H9 (cell line): ENCODE measurements around the gene SGMS2. TPM values are rescaled to one million over a fixed set of nuclear protein-coding genes. Genes with fewer than 3 reads are reported as not detected.

Experiments
- DNase-seq: peaks from one replicate; pipeline ENCODE4 v3.0.0-alpha.2; 2017
- H2AFZ ChIP-seq: one replicate; pipeline ENCODE4 v1.6.1; 2013; ENCODE audit warnings: mild to moderate bottlenecking, low read length, control low read depth, moderate library complexity
- H2AK5ac ChIP-seq: 2 replicates; pipeline ENCODE4 v1.6.1; 2013; ENCODE audit warnings: low read length, control low read depth, mixed read lengths; ENCODE audit not compliant: insufficient read length
- H2BK120ac ChIP-seq: one replicate; pipeline ENCODE4 v1.6.1; 2013; ENCODE audit warnings: low read depth, mild to moderate bottlenecking, low read length, control low read depth, inconsistent platforms; ENCODE audit not compliant: poor library complexity, severe bottlenecking
- H2BK12ac ChIP-seq: 2 replicates; pipeline ENCODE4 v1.6.1; 2013; ENCODE audit warnings: low read length, control low read depth, mixed read lengths, low read depth; ENCODE audit not compliant: insufficient read length
- H2BK15ac ChIP-seq: 2 replicates; pipeline ENCODE4 v1.6.1; 2013; ENCODE audit warnings: low read depth, low read length, control low read depth
- H2BK20ac ChIP-seq: one replicate; pipeline ENCODE4 v1.6.1; 2013; ENCODE audit warnings: low read depth, mild to moderate bottlenecking, low read length, control low read depth, inconsistent platforms; ENCODE audit not compliant: poor library complexity, severe bottlenecking
- H2BK5ac ChIP-seq: 2 replicates; pipeline ENCODE4 v1.6.1; 2013; ENCODE audit warnings: low read length, control low read depth, mixed read lengths; ENCODE audit not compliant: insufficient read length
- H3K14ac ChIP-seq: 2 replicates; pipeline ENCODE4 v1.6.1; 2013; ENCODE audit warnings: low read length, control low read depth; ENCODE audit not compliant: insufficient read depth
- H3K18ac ChIP-seq: 2 replicates; pipeline ENCODE4 v1.6.1; 2013; ENCODE audit warnings: low read depth, mild to moderate bottlenecking, mixed read lengths, low read length, control low read depth; ENCODE audit not compliant: insufficient read length
- H3K23ac ChIP-seq: 2 replicates; pipeline ENCODE4 v1.6.1; 2013; ENCODE audit warnings: low read length, control low read depth, mixed read lengths, low read depth; ENCODE audit not compliant: insufficient read length
- H3K23me2 ChIP-seq: 2 replicates; pipeline ENCODE4 v1.6.1; 2013; ENCODE audit warnings: low read depth, mild to moderate bottlenecking, mixed read lengths, low read length, control low read depth; ENCODE audit not compliant: insufficient read length, poor library complexity, severe bottlenecking
- H3K27ac ChIP-seq: 2 replicates; pipeline ENCODE4 v1.5.1; 2013; ENCODE audit warnings: low read length, control low read depth, mixed read lengths, low read depth; ENCODE audit not compliant: insufficient read length
- H3K27me3 ChIP-seq: 2 replicates; pipeline ENCODE4 v1.6.1; 2013; ENCODE audit warnings: low read length, control low read depth, inconsistent platforms; ENCODE audit not compliant: insufficient read depth
- H3K4ac ChIP-seq: 2 replicates; pipeline ENCODE4 v1.6.1; 2013; ENCODE audit warnings: low read depth, mild to moderate bottlenecking, control low read depth, inconsistent platforms, low read length, moderate library complexity
- H3K4me1 ChIP-seq: 2 replicates; pipeline ENCODE4 v1.6.1; 2013; ENCODE audit warnings: low read length, control low read depth, inconsistent platforms; ENCODE audit not compliant: insufficient read depth
- H3K4me2 ChIP-seq: 2 replicates; pipeline ENCODE4 v1.6.1; 2013; ENCODE audit warnings: low read length, control low read depth, mixed read lengths; ENCODE audit not compliant: insufficient read length, insufficient read depth
- H3K56ac ChIP-seq: 2 replicates; pipeline ENCODE4 v1.6.1; 2013; ENCODE audit warnings: low read depth, mild to moderate bottlenecking, mixed read lengths, low read length, control low read depth; ENCODE audit not compliant: insufficient read length
- H3K79me1 ChIP-seq: 2 replicates; pipeline ENCODE4 v1.6.1; 2013; ENCODE audit warnings: low read depth, mild to moderate bottlenecking, moderate library complexity, low read length, control low read depth, inconsistent platforms; ENCODE audit not compliant: insufficient read depth, poor library complexity, severe bottlenecking
- H3K79me2 ChIP-seq: 2 replicates; pipeline ENCODE4 v1.6.1; 2013; ENCODE audit warnings: low read length, control low read depth, inconsistent platforms; ENCODE audit not compliant: insufficient read depth
- H3K9ac ChIP-seq: 2 replicates; pipeline ENCODE4 v1.6.1; 2013; ENCODE audit warnings: low read length, control low read depth, mixed read lengths; ENCODE audit not compliant: insufficient read length; ENCODE audit errors: extremely low read depth
- H3K9me3 ChIP-seq: one replicate; pipeline ENCODE4 v1.6.1; 2013; ENCODE audit warnings: low read depth, low read length, inconsistent platforms; ENCODE audit not compliant: control insufficient read depth
- H3T11ph ChIP-seq: one replicate; pipeline ENCODE4 v1.6.1; 2013; ENCODE audit warnings: mild to moderate bottlenecking, low read length, control low read depth, inconsistent platforms
- H4K20me1 ChIP-seq: one replicate; pipeline ENCODE4 v1.6.1; 2013; ENCODE audit not compliant: control insufficient read depth, insufficient read length, insufficient read depth
- H4K5ac ChIP-seq: 2 replicates; pipeline ENCODE4 v1.6.1; 2013; ENCODE audit warnings: low read depth, mild to moderate bottlenecking, mixed read lengths, low read length, control low read depth; ENCODE audit not compliant: insufficient read length
- H4K8ac ChIP-seq: replicated peaks from 2 replicates; pipeline ENCODE4 v1.6.1; 2013; ENCODE audit warnings: low read length, control low read depth, mixed read lengths, low read depth; ENCODE audit not compliant: insufficient read length
- H4K91ac ChIP-seq: 2 replicates; pipeline ENCODE4 v1.6.1; 2013; ENCODE audit warnings: low read depth, mild to moderate bottlenecking, moderate library complexity, mixed read lengths, low read length, control low read depth; ENCODE audit not compliant: insufficient read length
- H3K27ac Mint-ChIP-seq, 3 experiments: 2 replicates in 2 of 3; 3 replicates in 1 of 3; pipeline ENCODE4 v1.8.0; 2020 to 2021; ENCODE audit warnings: mixed read lengths in 3 of 3, mild to moderate bottlenecking in 1 of 3, moderate library complexity in 1 of 3
- H3K27me3 Mint-ChIP-seq: 2 replicates; pipeline ENCODE4 v1.8.0; 2021; ENCODE audit warnings: low read depth, mild to moderate bottlenecking, moderate library complexity, mixed read lengths
- H3K36me3 Mint-ChIP-seq, 3 experiments: 2 replicates in 2 of 3; 3 replicates in 1 of 3; pipeline ENCODE4 v1.8.0; 2020 to 2021; ENCODE audit warnings: low read depth in 3 of 3, mixed read lengths in 3 of 3; ENCODE audit not compliant: insufficient read depth in 1 of 3
- H3K4me1 Mint-ChIP-seq, 2 experiments: 2 replicates each; pipeline ENCODE4 v1.8.0; 2020; ENCODE audit warnings: mixed read lengths in 2 of 2
- H3K4me3 Mint-ChIP-seq, 2 experiments: 2 replicates in 1 of 2; 3 replicates in 1 of 2; pipeline ENCODE4 v1.8.0; 2020 to 2021; ENCODE audit warnings: mild to moderate bottlenecking in 2 of 2, mixed read lengths in 2 of 2, moderate library complexity in 1 of 2
- H3K9me3 Mint-ChIP-seq, 2 experiments: 2 replicates in 1 of 2; 3 replicates in 1 of 2; pipeline ENCODE4 v1.8.0; 2020; ENCODE audit warnings: mild to moderate bottlenecking in 2 of 2, mixed read lengths in 2 of 2, moderate library complexity in 1 of 2
- WGBS: extraction: QIAGEN DNeasy Blood & Tissue Kit; methylation state at CpG from one replicate; pipeline ENCODE4 v1.1.7; 2013; ENCODE audit warnings: missing lambda C conversion rate, low lambda C conversion rate, mixed read lengths; ENCODE audit not compliant: insufficient read length; ENCODE audit errors: extremely low coverage; 5-methylcytosine and 5-hydroxymethylcytosine counted together
- total RNA-seq: library from RNA; stranded (reverse); gene quantifications from 2 replicates; pipeline ENCODE4 v1.2.1, GENCODE V29; 2021
- TF ChIP-seq, protein P1 (sequence below): fragments of 200-600 bp; sonication (generic); conservative IDR thresholded peaks from 3 replicates; pipeline ENCODE4 v1.8.0; 2021; ENCODE audit warnings: antibody characterized with exemption, mild to moderate bottlenecking

The SGMS2 gene
- total RNA-seq, 1 experiment from 2014 or later: 9.7 TPM

DNA sequence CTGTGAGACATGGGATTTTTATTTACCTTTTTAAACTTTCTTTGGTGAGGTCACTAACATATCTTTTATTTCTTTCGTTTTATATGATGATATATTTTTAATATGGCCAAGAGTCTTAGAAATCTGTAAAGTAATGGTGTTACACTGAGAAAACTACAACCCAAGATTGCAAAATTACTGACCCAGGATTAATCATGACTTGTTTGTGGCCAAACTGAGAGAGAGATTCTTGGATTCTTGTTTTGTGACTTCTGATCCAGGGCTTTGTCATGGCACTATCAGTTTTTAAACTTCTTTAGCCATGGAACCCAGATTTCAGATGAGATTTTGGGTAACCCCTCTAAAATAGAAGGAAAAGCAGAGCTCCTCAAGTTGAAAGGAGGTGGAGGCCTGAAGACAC, 42.0 kb downstream of the SGMS2 start:
- H3K9me3 Mint-ChIP-seq: no peaks in the 10 kb centered on the region
- no peak overlapping the region for H2BK15ac ChIP-seq
- H3K9me3 ChIP-seq: no peaks in the 10 kb centered on the region
- no peak overlapping the region for H4K8ac ChIP-seq
- H3K27me3 ChIP-seq: no peaks in the 10 kb centered on the region
- H3K4me1 ChIP-seq: no peaks in the 10 kb centered on the region; the same call in 1 of the 2 replicates
- H4K20me1 ChIP-seq: no peaks in the 10 kb centered on the region
- no peaks in the 10 kb centered on the region for H3K27me3 Mint-ChIP-seq
- H3T11ph ChIP-seq: no peak overlapping the region
- no CpG with 5 or more reads among the region's 1 CpG for WGBS
- H3K23ac ChIP-seq: no peak overlapping the region
- H3K79me1 ChIP-seq: no peaks in the 10 kb centered on the region
- no peak overlapping the region for H4K91ac ChIP-seq
- no peak overlapping the region for H2BK120ac ChIP-seq
- no peaks in the 10 kb centered on the region for H3K79me2 ChIP-seq
- DNase-seq: no peak
- H3K4me1 Mint-ChIP-seq: peaks cover 18 to 21% of the 10 kb centered on the region in 2 experiments
- no peaks in the 10 kb centered on the region for H3K23me2 ChIP-seq
- no peak overlapping the region for H2BK20ac ChIP-seq
- no peak overlapping the region for H3K9ac ChIP-seq
- H4K5ac ChIP-seq: no peak overlapping the region
- H3K4me2 ChIP-seq: no peak overlapping the region
- H2BK12ac ChIP-seq: no peak overlapping the region
- no peak overlapping the region for H3K27ac Mint-ChIP-seq
- no peak overlapping the region for H2BK5ac ChIP-seq
- no peak overlapping the region for H3K14ac ChIP-seq
- no peak overlapping the region for H3K56ac ChIP-seq
- H3K36me3 Mint-ChIP-seq: no peaks in the 10 kb centered on the region
- H2AFZ ChIP-seq: no peak overlapping the region
- H2AK5ac ChIP-seq: no peak overlapping the region
- H3K18ac ChIP-seq: no peak overlapping the region
- no peak overlapping the region for H3K27ac ChIP-seq
- no peak overlapping the region for H3K4ac ChIP-seq
- H3K4me3 Mint-ChIP-seq: no peak overlapping the region
- TF ChIP-seq, protein P1, sequence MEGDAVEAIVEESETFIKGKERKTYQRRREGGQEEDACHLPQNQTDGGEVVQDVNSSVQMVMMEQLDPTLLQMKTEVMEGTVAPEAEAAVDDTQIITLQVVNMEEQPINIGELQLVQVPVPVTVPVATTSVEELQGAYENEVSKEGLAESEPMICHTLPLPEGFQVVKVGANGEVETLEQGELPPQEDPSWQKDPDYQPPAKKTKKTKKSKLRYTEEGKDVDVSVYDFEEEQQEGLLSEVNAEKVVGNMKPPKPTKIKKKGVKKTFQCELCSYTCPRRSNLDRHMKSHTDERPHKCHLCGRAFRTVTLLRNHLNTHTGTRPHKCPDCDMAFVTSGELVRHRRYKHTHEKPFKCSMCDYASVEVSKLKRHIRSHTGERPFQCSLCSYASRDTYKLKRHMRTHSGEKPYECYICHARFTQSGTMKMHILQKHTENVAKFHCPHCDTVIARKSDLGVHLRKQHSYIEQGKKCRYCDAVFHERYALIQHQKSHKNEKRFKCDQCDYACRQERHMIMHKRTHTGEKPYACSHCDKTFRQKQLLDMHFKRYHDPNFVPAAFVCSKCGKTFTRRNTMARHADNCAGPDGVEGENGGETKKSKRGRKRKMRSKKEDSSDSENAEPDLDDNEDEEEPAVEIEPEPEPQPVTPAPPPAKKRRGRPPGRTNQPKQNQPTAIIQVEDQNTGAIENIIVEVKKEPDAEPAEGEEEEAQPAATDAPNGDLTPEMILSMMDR: no peak
